K562 (cell line): ENCODE data around the gene HOTAIR. TPM values are rescaled to one million over a fixed set of nuclear protein-coding genes. Genes with fewer than 3 reads are reported as not detected.
A peak's percentile ranks its signal among the peaks of the same experiment; 100 is the strongest.

Experiments used
- ATF7 ChIP-seq: fragments of 450-650 bp; IDR thresholded peaks from 2 replicates; pipeline ENCODE4 v1.7.1; 2014; ENCODE audit warnings: mild to moderate bottlenecking, moderate library complexity
- CBFA2T2 ChIP-seq: fragments of 450-650 bp; conservative IDR thresholded peaks from 2 replicates; pipeline ENCODE4 v1.6.1; 2017; ENCODE audit warnings: mild to moderate bottlenecking
- CEBPG ChIP-seq, 3 experiments: fragments of 200-800 bp in 1 of 3; sonication (Bioruptor generic) in 1 of 3; sonication (generic) in 1 of 3; formaldehyde crosslinking in 1 of 3; IDR thresholded peaks in 2 of 3; conservative IDR thresholded peaks in 1 of 3; 2 replicates each; pipeline versions ENCODE4 v1.6.1 to v1.8.0; 2016 to 2022; ENCODE audit warnings: missing compliant biosample characterization in 2 of 3, missing genetic modification characterization in 2 of 3, mild to moderate bottlenecking in 1 of 3, missing genetic modification reagents in 1 of 3
- FOXJ2 ChIP-seq: fragments of 200-800 bp; sonication (Bioruptor generic); IDR thresholded peaks from 2 replicates; pipeline ENCODE4 v1.6.1; 2016; ENCODE audit warnings: missing genetic modification characterization, missing compliant biosample characterization
- GTF2F1 ChIP-seq: IDR thresholded peaks from 2 replicates; pipeline ENCODE4 v1.6.1; 2011; ENCODE audit warnings: low read depth, low read length, improper control_type of control experiment
- HDAC3 ChIP-seq: fragments of 450-650 bp; IDR thresholded peaks from 2 replicates; pipeline ENCODE4 v1.6.1; 2018; ENCODE audit warnings: borderline replicate concordance, mild to moderate bottlenecking, moderate library complexity; ENCODE audit not compliant: partially characterized antibody
- KAT2B ChIP-seq: IDR thresholded peaks from one replicate; pipeline ENCODE4 v1.6.1; 2012; ENCODE audit warnings: low read depth, mild to moderate bottlenecking, control low read depth, inconsistent platforms, low read length, moderate library complexity
- KDM2B ChIP-seq: fragments of 250-450 bp; sonication (Bioruptor Pico); IDR thresholded peaks from 2 replicates; pipeline ENCODE4 v1.8.0; 2021; ENCODE audit warnings: mild to moderate bottlenecking, moderate library complexity
- MBD2 ChIP-seq: sonication (generic); IDR thresholded peaks from 2 replicates; pipeline ENCODE4 v1.6.1; 2016; ENCODE audit warnings: low read depth, borderline replicate concordance
- POLR3G ChIP-seq: IDR thresholded peaks from 2 replicates; pipeline ENCODE4 v1.6.1; 2011; ENCODE audit not compliant: insufficient read length, insufficient replicate concordance; ENCODE audit errors: extremely low read depth
- SETDB1 ChIP-seq: IDR thresholded peaks from one replicate; pipeline ENCODE4 v1.6.1; 2012; ENCODE audit warnings: low read length, control low read depth, inconsistent platforms
- STAG1 ChIP-seq: sonication (generic); formaldehyde crosslinking; IDR thresholded peaks from 2 replicates; pipeline ENCODE4 v1.5.0; 2020; ENCODE audit warnings: missing genetic modification reagents, borderline replicate concordance
- ZNF507 ChIP-seq: conservative IDR thresholded peaks from 2 replicates; pipeline ENCODE4 v1.6.1; 2017; ENCODE audit warnings: missing genetic modification characterization, missing compliant biosample characterization
- ZNF76 ChIP-seq: fragments of 250-450 bp; sonication (Bioruptor Pico); IDR thresholded peaks from 2 replicates; pipeline ENCODE4 v1.4.0; 2020; ENCODE audit warnings: mild to moderate bottlenecking, moderate library complexity, borderline replicate concordance
- polyA plus RNA-seq, 8 experiments: library from polyadenylated mRNA; depleted of rRNA in 4 of 8; stranded (reverse) in 5 of 8; unstranded in 3 of 8; fragments of >200 nt; fragmentation: Nextera tagmentation in 2 of 8; fragmentation: Illumina TruSeq in 1 of 8; extraction: Ambion mirVana in 2 of 8; extraction: Trizol in 1 of 8; gene quantifications; 2 replicates each; pipeline versions ENCODE4 v1.2.1 to v1.2.3, GENCODE V29; 2011 to 2014; ENCODE audit warnings: inconsistent platforms in 1 of 8, missing spikeins in 1 of 8
- total RNA-seq, 7 experiments: library from RNA; depleted of rRNA in 6 of 7; stranded (reverse); fragments of >200 nt in 6 of 7; fragmentation: Illumina TruSeq in 2 of 7; extraction: Trizol in 2 of 7; gene quantifications; 2 replicates each; pipeline versions ENCODE4 v1.2.1 to v1.2.3, GENCODE V29; 2011 to 2021; ENCODE audit warnings: low replicate concordance in 1 of 7
- TF ChIP-seq, protein P1 (sequence below), 3 experiments: IDR thresholded peaks in 2 of 3; conservative IDR thresholded peaks in 1 of 3; 2 replicates each; pipeline ENCODE4 v1.5.1; 2011 to 2012; ENCODE audit warnings: low read length in 3 of 3, mild to moderate bottlenecking in 3 of 3, control low read depth in 2 of 3, improper control_type of control experiment in 1 of 3, inconsistent platforms in 1 of 3, low read depth in 1 of 3, mixed read lengths in 1 of 3, moderate library complexity in 1 of 3; ENCODE audit not compliant: insufficient read depth in 2 of 3
- TF ChIP-seq, protein P2 (sequence below), 2 experiments: fragments of 450-650 bp in 1 of 2; IDR thresholded peaks; 2 replicates each; pipeline ENCODE4 v1.6.1; 2011 to 2017; ENCODE audit warnings: low read depth in 2 of 2, antibody characterized with exemption in 1 of 2, borderline replicate concordance in 1 of 2, low read length in 1 of 2, mild to moderate bottlenecking in 1 of 2, mixed read lengths in 1 of 2; ENCODE audit not compliant: control insufficient read depth in 1 of 2
- TF ChIP-seq, protein P3 (sequence below): sonication (generic); formaldehyde crosslinking; IDR thresholded peaks from 2 replicates; pipeline ENCODE4 v1.8.1; 2023; ENCODE audit warnings: mild to moderate bottlenecking, missing genetic modification reagents
- TF ChIP-seq, protein P4 (sequence below): fragments of 200-400 bp; formaldehyde crosslinking; IDR thresholded peaks from 2 replicates; pipeline ENCODE4 v1.6.1; 2017; ENCODE audit warnings: mild to moderate bottlenecking, low read depth, low read length, moderate library complexity

The HOTAIR gene
- total and polyA plus RNA-seq, 9 of the 15 experiments (the other 6 are each of a cell fraction or from before 2014, with no cell fraction given): 0.04 TPM; not detected in 8

DNA sequence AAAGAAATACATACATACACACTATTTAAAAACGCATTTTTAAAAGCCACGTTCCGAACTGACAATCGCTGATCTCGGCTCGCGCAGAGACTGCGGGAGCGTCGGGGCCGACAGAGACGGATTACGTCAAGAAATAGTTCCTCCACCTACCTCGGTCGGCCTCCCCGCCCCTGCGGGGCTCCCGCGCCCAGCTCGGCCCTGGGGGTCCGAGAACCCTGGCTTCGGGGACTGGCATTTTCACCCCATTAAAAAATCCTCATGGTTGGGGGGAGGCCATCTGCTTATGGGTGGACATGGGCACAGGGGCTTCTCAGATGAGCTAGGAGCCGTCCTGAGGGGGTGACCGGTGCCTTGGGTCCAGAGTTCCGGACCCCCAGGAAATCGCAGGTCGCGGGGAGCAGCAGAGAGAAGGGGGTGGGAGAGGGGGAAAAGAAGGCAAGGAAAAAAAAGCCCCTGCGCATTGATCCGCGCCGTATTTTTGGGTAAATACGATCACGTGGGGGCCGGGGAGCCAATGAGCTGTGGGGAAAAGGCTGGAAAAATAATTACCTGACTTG lies 24.9 kb upstream of the HOTAIR start (continued):
- TF ChIP-seq KDM2B (CRISPR knock-in tag) (0 out of 2 replicates have a peak, but pooled peaks have one; percentile 34), KAT2B (no peak), FOXJ2 (tag) (no peak), GTF2F1 (0 out of 2 replicates have a peak, but pooled peaks have one; percentile 45), ZNF507 (no peak), CBFA2T2 (peak; percentile 67), MBD2 (no peak), ATF7 (peak; percentile 91), HDAC3 (no peak), STAG1 (CRISPR knock-in tag) (0 out of 2 replicates have a peak, but pooled peaks have one; percentile 16), POLR3G (no peak), CEBPG (CRISPR knock-in tag; IDR thresholded peaks at IDR 0.05) (no peak), CEBPG (tag; conservative IDR thresholded peaks at IDR 0.05 in 1 of 2, IDR thresholded peaks at IDR 0.05 in 1 of 2) (no peak), ZNF76 (no peak), SETDB1 (no peak)
- TF ChIP-seq, protein P1, sequence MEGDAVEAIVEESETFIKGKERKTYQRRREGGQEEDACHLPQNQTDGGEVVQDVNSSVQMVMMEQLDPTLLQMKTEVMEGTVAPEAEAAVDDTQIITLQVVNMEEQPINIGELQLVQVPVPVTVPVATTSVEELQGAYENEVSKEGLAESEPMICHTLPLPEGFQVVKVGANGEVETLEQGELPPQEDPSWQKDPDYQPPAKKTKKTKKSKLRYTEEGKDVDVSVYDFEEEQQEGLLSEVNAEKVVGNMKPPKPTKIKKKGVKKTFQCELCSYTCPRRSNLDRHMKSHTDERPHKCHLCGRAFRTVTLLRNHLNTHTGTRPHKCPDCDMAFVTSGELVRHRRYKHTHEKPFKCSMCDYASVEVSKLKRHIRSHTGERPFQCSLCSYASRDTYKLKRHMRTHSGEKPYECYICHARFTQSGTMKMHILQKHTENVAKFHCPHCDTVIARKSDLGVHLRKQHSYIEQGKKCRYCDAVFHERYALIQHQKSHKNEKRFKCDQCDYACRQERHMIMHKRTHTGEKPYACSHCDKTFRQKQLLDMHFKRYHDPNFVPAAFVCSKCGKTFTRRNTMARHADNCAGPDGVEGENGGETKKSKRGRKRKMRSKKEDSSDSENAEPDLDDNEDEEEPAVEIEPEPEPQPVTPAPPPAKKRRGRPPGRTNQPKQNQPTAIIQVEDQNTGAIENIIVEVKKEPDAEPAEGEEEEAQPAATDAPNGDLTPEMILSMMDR (IDR thresholded peaks at IDR 0.05 in 2 of 3, conservative IDR thresholded peaks at IDR 0.05 in 1 of 3; ENCODE audit: insufficient read depth in 2 of 3, low read depth in 1 of 3, low read length in 3 of 3): no peak
- TF ChIP-seq, protein P2, sequence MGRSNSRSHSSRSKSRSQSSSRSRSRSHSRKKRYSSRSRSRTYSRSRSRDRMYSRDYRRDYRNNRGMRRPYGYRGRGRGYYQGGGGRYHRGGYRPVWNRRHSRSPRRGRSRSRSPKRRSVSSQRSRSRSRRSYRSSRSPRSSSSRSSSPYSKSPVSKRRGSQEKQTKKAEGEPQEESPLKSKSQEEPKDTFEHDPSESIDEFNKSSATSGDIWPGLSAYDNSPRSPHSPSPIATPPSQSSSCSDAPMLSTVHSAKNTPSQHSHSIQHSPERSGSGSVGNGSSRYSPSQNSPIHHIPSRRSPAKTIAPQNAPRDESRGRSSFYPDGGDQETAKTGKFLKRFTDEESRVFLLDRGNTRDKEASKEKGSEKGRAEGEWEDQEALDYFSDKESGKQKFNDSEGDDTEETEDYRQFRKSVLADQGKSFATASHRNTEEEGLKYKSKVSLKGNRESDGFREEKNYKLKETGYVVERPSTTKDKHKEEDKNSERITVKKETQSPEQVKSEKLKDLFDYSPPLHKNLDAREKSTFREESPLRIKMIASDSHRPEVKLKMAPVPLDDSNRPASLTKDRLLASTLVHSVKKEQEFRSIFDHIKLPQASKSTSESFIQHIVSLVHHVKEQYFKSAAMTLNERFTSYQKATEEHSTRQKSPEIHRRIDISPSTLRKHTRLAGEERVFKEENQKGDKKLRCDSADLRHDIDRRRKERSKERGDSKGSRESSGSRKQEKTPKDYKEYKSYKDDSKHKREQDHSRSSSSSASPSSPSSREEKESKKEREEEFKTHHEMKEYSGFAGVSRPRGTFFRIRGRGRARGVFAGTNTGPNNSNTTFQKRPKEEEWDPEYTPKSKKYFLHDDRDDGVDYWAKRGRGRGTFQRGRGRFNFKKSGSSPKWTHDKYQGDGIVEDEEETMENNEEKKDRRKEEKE (IDR thresholded peaks at IDR 0.05; ENCODE audit: borderline replicate concordance in 1 of 2, control insufficient read depth in 1 of 2, low read depth in 2 of 2, low read length in 1 of 2): no peak
- TF ChIP-seq, protein P3, sequence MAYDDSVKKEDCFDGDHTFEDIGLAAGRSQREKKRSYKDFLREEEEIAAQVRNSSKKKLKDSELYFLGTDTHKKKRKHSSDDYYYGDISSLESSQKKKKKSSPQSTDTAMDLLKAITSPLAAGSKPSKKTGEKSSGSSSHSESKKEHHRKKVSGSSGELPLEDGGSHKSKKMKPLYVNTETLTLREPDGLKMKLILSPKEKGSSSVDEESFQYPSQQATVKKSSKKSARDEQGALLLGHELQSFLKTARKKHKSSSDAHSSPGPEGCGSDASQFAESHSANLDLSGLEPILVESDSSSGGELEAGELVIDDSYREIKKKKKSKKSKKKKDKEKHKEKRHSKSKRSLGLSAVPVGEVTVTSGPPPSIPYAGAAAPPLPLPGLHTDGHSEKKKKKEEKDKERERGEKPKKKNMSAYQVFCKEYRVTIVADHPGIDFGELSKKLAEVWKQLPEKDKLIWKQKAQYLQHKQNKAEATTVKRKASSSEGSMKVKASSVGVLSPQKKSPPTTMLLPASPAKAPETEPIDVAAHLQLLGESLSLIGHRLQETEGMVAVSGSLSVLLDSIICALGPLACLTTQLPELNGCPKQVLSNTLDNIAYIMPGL (CRISPR knock-in tag): no peak
- TF ChIP-seq, protein P4, sequence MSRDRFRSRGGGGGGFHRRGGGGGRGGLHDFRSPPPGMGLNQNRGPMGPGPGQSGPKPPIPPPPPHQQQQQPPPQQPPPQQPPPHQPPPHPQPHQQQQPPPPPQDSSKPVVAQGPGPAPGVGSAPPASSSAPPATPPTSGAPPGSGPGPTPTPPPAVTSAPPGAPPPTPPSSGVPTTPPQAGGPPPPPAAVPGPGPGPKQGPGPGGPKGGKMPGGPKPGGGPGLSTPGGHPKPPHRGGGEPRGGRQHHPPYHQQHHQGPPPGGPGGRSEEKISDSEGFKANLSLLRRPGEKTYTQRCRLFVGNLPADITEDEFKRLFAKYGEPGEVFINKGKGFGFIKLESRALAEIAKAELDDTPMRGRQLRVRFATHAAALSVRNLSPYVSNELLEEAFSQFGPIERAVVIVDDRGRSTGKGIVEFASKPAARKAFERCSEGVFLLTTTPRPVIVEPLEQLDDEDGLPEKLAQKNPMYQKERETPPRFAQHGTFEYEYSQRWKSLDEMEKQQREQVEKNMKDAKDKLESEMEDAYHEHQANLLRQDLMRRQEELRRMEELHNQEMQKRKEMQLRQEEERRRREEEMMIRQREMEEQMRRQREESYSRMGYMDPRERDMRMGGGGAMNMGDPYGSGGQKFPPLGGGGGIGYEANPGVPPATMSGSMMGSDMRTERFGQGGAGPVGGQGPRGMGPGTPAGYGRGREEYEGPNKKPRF: no peak
